ENCODE measurements around the gene C11orf24. TPM values are rescaled to one million over a fixed set of nuclear protein-coding genes. Genes with fewer than 3 reads are reported as not detected.

The C11orf24 gene
- total and polyA plus RNA-seq, 10 of the 15 experiments (the other 5 are each of a cell fraction or from before 2014, with no cell fraction given), result 4.3 to 104 (median 41.4) TPM

DNA sequence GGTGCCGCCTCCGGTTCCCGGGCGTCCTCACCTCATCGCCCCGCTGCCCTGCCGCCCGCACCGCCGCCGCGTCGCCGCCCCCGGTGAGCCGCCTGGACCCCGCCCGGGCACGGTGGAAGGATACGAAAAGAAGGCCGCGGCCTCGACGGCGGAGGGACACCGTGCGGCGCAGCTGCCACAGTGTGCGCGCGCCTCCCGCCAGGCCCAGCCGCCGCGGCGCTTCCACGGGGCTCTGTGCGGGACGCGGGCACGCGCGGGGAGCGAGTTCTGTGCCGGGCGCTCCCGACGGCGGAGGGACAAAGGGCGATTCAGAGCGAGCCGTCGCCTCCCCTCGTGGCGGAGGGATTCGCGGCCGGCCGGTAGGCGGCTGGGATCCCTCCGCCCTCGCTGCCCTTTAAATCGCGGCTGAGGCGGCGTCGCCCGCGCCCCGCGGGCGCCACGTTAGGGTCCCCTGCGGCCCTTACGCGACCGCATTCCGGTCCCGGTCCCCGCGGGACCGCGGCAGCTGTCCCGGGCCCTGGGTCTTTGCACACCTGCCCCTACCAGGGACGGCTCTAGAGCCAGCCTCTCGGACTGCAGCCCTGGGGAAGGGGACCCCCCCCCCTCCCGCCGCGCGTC, 58.1 kb downstream of the C11orf24 start (continued):
- TF ChIP-seq, protein P1, sequence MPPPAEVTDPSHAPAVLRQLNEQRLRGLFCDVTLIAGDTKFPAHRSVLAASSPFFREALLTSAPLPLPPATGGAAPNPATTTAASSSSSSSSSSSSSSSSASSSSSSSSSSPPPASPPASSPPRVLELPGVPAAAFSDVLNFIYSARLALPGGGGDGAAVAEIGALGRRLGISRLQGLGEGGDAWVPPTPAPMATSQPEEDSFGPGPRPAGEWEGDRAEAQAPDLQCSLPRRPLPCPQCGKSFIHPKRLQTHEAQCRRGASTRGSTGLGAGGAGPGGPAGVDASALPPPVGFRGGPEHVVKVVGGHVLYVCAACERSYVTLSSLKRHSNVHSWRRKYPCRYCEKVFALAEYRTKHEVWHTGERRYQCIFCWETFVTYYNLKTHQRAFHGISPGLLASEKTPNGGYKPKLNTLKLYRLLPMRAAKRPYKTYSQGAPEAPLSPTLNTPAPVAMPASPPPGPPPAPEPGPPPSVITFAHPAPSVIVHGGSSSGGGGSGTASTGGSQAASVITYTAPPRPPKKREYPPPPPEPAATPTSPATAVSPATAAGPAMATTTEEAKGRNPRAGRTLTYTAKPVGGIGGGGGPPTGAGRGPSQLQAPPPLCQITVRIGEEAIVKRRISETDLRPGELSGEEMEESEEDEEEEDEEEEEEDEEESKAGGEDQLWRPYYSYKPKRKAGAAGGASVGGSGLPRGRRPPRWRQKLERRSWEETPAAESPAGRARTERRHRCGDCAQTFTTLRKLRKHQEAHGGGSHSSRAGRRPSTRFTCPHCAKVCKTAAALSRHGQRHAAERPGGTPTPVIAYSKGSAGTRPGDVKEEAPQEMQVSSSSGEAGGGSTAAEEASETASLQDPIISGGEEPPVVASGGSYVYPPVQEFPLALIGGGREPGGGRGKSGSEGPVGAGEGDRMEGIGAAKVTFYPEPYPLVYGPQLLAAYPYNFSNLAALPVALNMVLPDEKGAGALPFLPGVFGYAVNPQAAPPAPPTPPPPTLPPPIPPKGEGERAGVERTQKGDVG (CRISPR knock-in tag; IDR thresholded peaks at IDR 0.05), result no peak
- no peak for TF ChIP-seq JUNB (IDR thresholded peaks at IDR 0.05)
- TF ChIP-seq CEBPB (IDR thresholded peaks at IDR 0.05; ENCODE audit: borderline replicate concordance in 1 of 2, low read depth in 2 of 2, low read length in 2 of 2), result no peak
- TF ChIP-seq, protein P2, sequence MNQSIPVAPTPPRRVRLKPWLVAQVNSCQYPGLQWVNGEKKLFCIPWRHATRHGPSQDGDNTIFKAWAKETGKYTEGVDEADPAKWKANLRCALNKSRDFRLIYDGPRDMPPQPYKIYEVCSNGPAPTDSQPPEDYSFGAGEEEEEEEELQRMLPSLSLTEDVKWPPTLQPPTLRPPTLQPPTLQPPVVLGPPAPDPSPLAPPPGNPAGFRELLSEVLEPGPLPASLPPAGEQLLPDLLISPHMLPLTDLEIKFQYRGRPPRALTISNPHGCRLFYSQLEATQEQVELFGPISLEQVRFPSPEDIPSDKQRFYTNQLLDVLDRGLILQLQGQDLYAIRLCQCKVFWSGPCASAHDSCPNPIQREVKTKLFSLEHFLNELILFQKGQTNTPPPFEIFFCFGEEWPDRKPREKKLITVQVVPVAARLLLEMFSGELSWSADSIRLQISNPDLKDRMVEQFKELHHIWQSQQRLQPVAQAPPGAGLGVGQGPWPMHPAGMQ (IDR thresholded peaks at IDR 0.05; ENCODE audit: borderline replicate concordance), result no peak
- no peak for TF ChIP-seq SIX5 (IDR thresholded peaks at IDR 0.05; ENCODE audit: low read depth, low read length, severe bottlenecking)
- TF ChIP-seq BHLHE40 (IDR thresholded peaks at IDR 0.05; ENCODE audit: borderline replicate concordance in 1 of 2, low read depth in 2 of 2, low read length in 1 of 2), result peak in 1 of 2 experiments; percentile 84; a peak in 2 of 4 replicates
- no peak for TF ChIP-seq GABPA (IDR thresholded peaks at IDR 0.05; ENCODE audit: low read depth)
- TF ChIP-seq CHD4 (IDR thresholded peaks at IDR 0.05), result no peak
- TF ChIP-seq, protein P3, sequence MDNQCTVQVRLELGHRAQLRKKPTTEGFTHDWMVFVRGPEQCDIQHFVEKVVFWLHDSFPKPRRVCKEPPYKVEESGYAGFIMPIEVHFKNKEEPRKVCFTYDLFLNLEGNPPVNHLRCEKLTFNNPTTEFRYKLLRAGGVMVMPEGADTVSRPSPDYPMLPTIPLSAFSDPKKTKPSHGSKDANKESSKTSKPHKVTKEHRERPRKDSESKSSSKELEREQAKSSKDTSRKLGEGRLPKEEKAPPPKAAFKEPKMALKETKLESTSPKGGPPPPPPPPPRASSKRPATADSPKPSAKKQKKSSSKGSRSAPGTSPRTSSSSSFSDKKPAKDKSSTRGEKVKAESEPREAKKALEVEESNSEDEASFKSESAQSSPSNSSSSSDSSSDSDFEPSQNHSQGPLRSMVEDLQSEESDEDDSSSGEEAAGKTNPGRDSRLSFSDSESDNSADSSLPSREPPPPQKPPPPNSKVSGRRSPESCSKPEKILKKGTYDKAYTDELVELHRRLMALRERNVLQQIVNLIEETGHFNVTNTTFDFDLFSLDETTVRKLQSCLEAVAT (IDR thresholded peaks at IDR 0.05), result 0 out of 2 replicates have a peak, but pooled peaks have one; percentile 25
- TF ChIP-seq MEF2A (IDR thresholded peaks at IDR 0.05; ENCODE audit: insufficient read depth, low read depth, low read length), result no peak
- no peak for TF ChIP-seq MYB (IDR thresholded peaks at IDR 0.05; ENCODE audit: borderline replicate concordance, low read depth, low read length)
- TF ChIP-seq POU2F2 (IDR thresholded peaks at IDR 0.05; ENCODE audit: borderline replicate concordance, low read depth, low read length), result peak; percentile 88
- TF ChIP-seq, protein P4, sequence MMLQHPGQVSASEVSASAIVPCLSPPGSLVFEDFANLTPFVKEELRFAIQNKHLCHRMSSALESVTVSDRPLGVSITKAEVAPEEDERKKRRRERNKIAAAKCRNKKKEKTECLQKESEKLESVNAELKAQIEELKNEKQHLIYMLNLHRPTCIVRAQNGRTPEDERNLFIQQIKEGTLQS (IDR thresholded peaks at IDR 0.05; ENCODE audit: borderline replicate concordance, extremely low read depth, low read depth, low read length), result no peak
- no peak for TF ChIP-seq NFYA (IDR thresholded peaks at IDR 0.05; ENCODE audit: borderline replicate concordance, low read depth, low read length)
- TF ChIP-seq ZNF24 (IDR thresholded peaks at IDR 0.05), result 0 out of 2 replicates have a peak, but pooled peaks have one; percentile 65
- TF ChIP-seq, protein P5, sequence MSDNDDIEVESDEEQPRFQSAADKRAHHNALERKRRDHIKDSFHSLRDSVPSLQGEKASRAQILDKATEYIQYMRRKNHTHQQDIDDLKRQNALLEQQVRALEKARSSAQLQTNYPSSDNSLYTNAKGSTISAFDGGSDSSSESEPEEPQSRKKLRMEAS (IDR thresholded peaks at IDR 0.05; ENCODE audit: low read depth, low read length), result peak; percentile 91
- 0 out of 4 replicates have a peak, but pooled peaks of 1 of the 2 experiments have one; percentile 19 for TF ChIP-seq IKZF2 (IDR thresholded peaks at IDR 0.05)
- TF ChIP-seq MYC (IDR thresholded peaks at IDR 0.05; ENCODE audit: insufficient read depth, insufficient read length, insufficient replicate concordance, low read length, severe bottlenecking), result peak; percentile 96
- peak; percentile 50; the same call in 1 of the 2 replicates for TF ChIP-seq NR2C1 (IDR thresholded peaks at IDR 0.05)
- TF ChIP-seq RBBP5 (conservative IDR thresholded peaks at IDR 0.05), result no peak
- 0 out of 2 replicates have a peak, but pooled peaks have one; percentile 30 for TF ChIP-seq CREB1 (IDR thresholded peaks at IDR 0.05; ENCODE audit: low read depth)
- TF ChIP-seq POLR2AphosphoS2 (IDR thresholded peaks at IDR 0.05; ENCODE audit: low read depth, low read length), result 0 out of 2 replicates have a peak, but pooled peaks have one; percentile 56
- TF ChIP-seq STAT3 (IDR thresholded peaks at IDR 0.05; ENCODE audit: low read depth, low read length), result no peak
- TF ChIP-seq GATAD2B (conservative IDR thresholded peaks at IDR 0.05; ENCODE audit: low read depth), result peak; percentile 100
